CD4-positive, CD25-positive, alpha-beta regulatory T cell (primary cell): Measurements from ENCODE around the gene HMGCS2. TPM values are rescaled to one million over a fixed set of nuclear protein-coding genes. Genes with fewer than 3 reads are reported as not detected.
A peak's percentile ranks its signal among the peaks of the same experiment; 100 is the strongest.

Experiments
- ATAC-seq, 2 donors: fragments of 150-1000 bp; cut with Tn5 transposase; one replicate each; pipeline ENCODE4 v1.10.0; 2021; ENCODE audit warnings: low read depth in 2 of 2, moderate number of reproducible peaks in 2 of 2, moderate library complexity in 1 of 2
- DNase-seq, 3 donors: peaks; one replicate each; pipeline versions ENCODE4 v3.0.0 to v3.0.0-alpha.2; 2012 to 2022; ENCODE audit warnings: mixed read lengths in 1 of 3
- H3K27ac ChIP-seq: one replicate; pipeline ENCODE4 v1.7.0; 2013; ENCODE audit warnings: mild to moderate bottlenecking, low read length; ENCODE audit not compliant: insufficient read depth, poor library complexity, severe bottlenecking
- H3K27me3 ChIP-seq: one replicate; pipeline ENCODE4 v1.7.0; 2013; ENCODE audit warnings: low read length; ENCODE audit not compliant: control insufficient read depth, insufficient read depth
- H3K36me3 ChIP-seq: one replicate; pipeline ENCODE4 v1.7.0; 2013; ENCODE audit warnings: mild to moderate bottlenecking, low read length, moderate library complexity; ENCODE audit not compliant: control insufficient read depth, insufficient read depth
- H3K4me1 ChIP-seq: 2 replicates; pipeline ENCODE4 v1.7.0; 2013; ENCODE audit warnings: mild to moderate bottlenecking, low read length; ENCODE audit not compliant: insufficient read depth, control insufficient read depth, poor library complexity, severe bottlenecking
- H3K4me3 ChIP-seq: one replicate; pipeline ENCODE4 v1.7.0; 2013; ENCODE audit warnings: low read depth, mild to moderate bottlenecking, low read length, moderate library complexity
- H3K9me3 ChIP-seq, 2 experiments: 1 replicate in 1 of 2; 2 replicates in 1 of 2; pipeline ENCODE4 v1.7.0; 2013; ENCODE audit warnings: low read length in 2 of 2, mild to moderate bottlenecking in 1 of 2, moderate library complexity in 1 of 2; ENCODE audit not compliant: control insufficient read depth in 2 of 2
- H3K27ac Mint-ChIP-seq, 3 donors: one replicate each; pipeline ENCODE4 v1.8.0; 2020 to 2022; ENCODE audit warnings: mild to moderate bottlenecking in 3 of 3, mixed read lengths in 3 of 3, moderate library complexity in 2 of 3
- H3K27me3 Mint-ChIP-seq: one replicate; pipeline ENCODE4 v1.8.0; 2022; ENCODE audit warnings: mild to moderate bottlenecking, mixed read lengths
- H3K36me3 Mint-ChIP-seq: one replicate; pipeline ENCODE4 v1.8.0; 2020; ENCODE audit warnings: mixed read lengths
- H3K4me1 Mint-ChIP-seq, 4 donors: one replicate each; pipeline ENCODE4 v1.8.0; 2020 to 2022; ENCODE audit warnings: mixed read lengths in 4 of 4, mild to moderate bottlenecking in 1 of 4
- H3K4me3 Mint-ChIP-seq, 4 donors: one replicate each; pipeline ENCODE4 v1.8.0; 2020 to 2022; ENCODE audit warnings: mild to moderate bottlenecking in 4 of 4, mixed read lengths in 4 of 4, moderate library complexity in 3 of 4
- H3K9me3 Mint-ChIP-seq, 7 donors: one replicate each; pipeline ENCODE4 v1.8.0; 2020 to 2022; ENCODE audit warnings: mixed read lengths in 7 of 7, mild to moderate bottlenecking in 3 of 7, moderate library complexity in 2 of 7
- polyA plus RNA-seq, 4 donors: library from polyadenylated mRNA; unstranded; fragments of 300-500 nt; fragmentation: Illumina TruSeq; gene quantifications; one replicate each; pipeline ENCODE4 v1.2.3, GENCODE V29; 2021
- total RNA-seq: library from RNA; stranded (reverse); gene quantifications from one replicate; pipeline ENCODE4 v1.2.3, GENCODE V29; 2022

The HMGCS2 gene
- total and polyA plus RNA-seq, 5 donors from 2014 or later = not detected

DNA sequence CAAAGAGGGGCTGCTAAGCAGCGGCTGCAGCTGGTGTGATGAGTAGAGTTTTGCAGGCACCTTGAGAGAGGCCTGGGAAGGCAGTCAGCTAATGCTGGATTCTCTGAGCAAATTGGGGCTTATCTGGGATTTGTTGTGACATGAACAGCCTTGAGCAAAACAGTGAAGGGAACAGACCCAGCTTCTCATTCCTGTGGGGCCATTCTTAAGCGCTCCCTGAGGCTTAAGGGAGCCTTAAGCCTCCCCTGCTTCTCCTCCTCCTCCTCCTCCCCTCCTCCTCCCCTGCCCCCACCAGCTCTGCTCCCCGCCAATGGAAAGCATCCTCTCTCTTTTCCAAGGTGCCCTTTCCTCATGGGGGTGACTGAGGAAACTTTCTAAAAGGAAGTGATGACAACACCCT, 21.3 kb downstream of the HMGCS2 start:
- Mint-ChIP-seq H3K27me3 (peaks cover 15% of the 10 kb centered on the region), H3K36me3 (no peaks in the 10 kb centered on the region), H3K4me3 (no peak overlapping the region), H3K27ac (no peak overlapping the region), H3K4me1 (peaks cover 0 to 3% (median 0%) of the 10 kb centered on the region in 4 donors), H3K9me3 (peaks cover 0 to under 1% (median 0%) of the 10 kb centered on the region in 7 donors)
- Histone ChIP-seq H3K27ac (no peak overlapping the region), H3K4me3 (no peak overlapping the region), H3K36me3 (no peaks in the 10 kb centered on the region), H3K27me3 (no peaks in the 10 kb centered on the region), H3K9me3 (no peaks in the 10 kb centered on the region), H3K4me1 (no peaks in the 10 kb centered on the region)
- ATAC-seq (no peak), DNase-seq (no peak)

DNA sequence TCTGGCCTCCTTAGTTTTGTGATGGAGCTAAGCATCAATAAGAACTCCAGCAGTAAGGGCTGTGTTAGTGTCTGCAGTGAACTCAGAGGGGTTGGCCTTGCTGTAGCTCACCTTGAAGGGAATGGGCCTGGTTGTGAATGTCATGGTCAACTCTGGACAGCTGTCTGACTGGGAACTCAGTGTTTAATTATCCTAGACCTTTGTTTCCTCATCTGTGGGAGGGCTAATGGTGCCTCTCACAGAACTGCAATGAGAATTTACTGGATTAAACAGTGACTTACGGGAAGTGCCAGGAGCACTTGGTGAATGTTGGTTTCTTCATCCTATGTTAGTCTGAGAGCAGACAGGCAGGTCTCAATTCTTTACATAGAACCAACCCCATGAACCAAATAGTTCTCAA, 23.7 kb downstream of the HMGCS2 start:
- Histone ChIP-seq H3K9me3 (no peaks in the 10 kb centered on the region), H3K27me3 (no peaks in the 10 kb centered on the region), H3K4me1 (no peaks in the 10 kb centered on the region), H3K4me3 (no peak overlapping the region), H3K27ac (no peak overlapping the region), H3K36me3 (no peaks in the 10 kb centered on the region)
- no peak for ATAC-seq
- Mint-ChIP-seq H3K36me3 (no peaks in the 10 kb centered on the region), H3K27me3 (peaks cover 5% of the 10 kb centered on the region), H3K27ac (no peak overlapping the region), H3K9me3 (peaks cover 0 to 1% (median 0%) of the 10 kb centered on the region in 7 donors), H3K4me1 (peaks cover 0 to 3% (median 0%) of the 10 kb centered on the region in 4 donors), H3K4me3 (no peak overlapping the region)
- no peak for DNase-seq

DNA sequence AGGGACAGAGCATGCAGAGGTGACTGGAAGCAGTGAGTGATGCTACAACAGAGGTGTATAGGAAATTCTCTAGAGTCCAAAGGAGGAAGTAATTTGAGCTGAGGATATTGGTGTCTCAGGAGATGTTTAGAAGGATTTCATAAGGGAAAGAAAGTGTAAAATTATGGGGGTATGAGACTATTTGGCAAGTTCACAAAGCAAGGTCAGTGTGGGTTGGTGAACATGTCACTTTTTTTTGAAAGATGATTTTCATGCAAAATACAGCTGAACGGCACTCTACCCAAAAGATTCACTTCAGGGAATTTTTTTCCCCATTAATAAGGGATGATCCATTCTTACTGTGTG, 24.1 kb downstream of the HMGCS2 start:
- no peak for DNase-seq
- H3K36me3 Mint-ChIP-seq = no peaks in the 10 kb centered on the region
- no peaks in the 10 kb centered on the region for H3K9me3 ChIP-seq
- H3K27me3 ChIP-seq = no peaks in the 10 kb centered on the region
- ATAC-seq = no peak
- no peak overlapping the region for H3K4me3 ChIP-seq
- H3K9me3 Mint-ChIP-seq = peaks cover 0 to 1% (median 0%) of the 10 kb centered on the region in 7 donors
- no peak overlapping the region for H3K27ac ChIP-seq
- H3K27me3 Mint-ChIP-seq = peaks cover 4% of the 10 kb centered on the region
- H3K4me1 Mint-ChIP-seq = peaks cover 0 to 3% (median 0%) of the 10 kb centered on the region in 4 donors
- H3K36me3 ChIP-seq = no peaks in the 10 kb centered on the region
- no peaks in the 10 kb centered on the region for H3K4me1 ChIP-seq
- H3K27ac Mint-ChIP-seq = no peak overlapping the region
- no peak overlapping the region for H3K4me3 Mint-ChIP-seq

DNA sequence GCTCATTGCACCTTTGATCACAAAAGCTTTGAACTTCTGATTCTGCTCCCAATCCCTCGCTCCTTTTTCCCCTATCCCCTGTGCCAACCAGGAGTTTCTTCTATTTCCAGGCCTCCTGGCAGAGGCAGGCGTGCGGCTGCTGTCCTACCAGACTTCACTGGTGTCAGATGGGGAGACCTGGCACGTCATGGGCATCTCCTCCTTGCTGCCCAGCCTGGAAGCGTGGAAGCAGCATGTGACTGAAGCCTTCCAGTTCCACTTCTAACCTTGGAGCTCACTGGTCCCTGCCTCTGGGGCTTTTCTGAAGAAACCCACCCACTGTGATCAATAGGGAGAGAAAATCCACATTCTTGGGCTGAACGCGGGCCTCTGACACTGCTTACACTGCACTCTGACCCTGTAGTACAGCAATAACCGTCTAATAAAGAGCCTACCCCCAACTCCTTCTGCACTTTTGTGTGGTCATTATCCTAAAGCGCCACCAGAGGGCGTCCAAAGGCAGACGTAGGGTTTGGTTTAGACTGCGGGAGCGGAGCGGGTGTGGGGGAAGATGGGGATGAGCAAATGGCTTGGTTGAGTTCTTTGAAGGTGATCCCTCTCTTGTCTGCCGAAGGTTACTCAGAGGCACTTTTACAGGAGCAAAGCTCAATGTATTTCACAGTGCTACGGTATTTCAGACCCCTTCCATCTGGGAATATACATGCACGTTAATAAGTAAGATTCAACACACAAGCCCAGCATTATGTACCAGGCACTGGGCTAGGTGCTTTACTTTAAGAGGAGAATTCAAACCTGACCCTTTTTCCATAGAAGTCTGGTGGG, 24.7 kb downstream of the HMGCS2 start:
- no peak overlapping the region for H3K4me3 Mint-ChIP-seq
- peaks cover 4% of the 10 kb centered on the region for H3K27me3 Mint-ChIP-seq
- peaks cover 0 to 1% (median 0%) of the 10 kb centered on the region in 7 donors for H3K9me3 Mint-ChIP-seq
- peaks cover 0 to 3% (median 0%) of the 10 kb centered on the region in 4 donors for H3K4me1 Mint-ChIP-seq
- ATAC-seq (no peak), DNase-seq (peak in 2 of 3 donors; percentile 10 to 64)
- H3K9me3 ChIP-seq = no peaks in the 10 kb centered on the region
- no peak overlapping the region for H3K27ac Mint-ChIP-seq
- H3K4me1 ChIP-seq = no peaks in the 10 kb centered on the region
- H3K4me3 ChIP-seq = no peak overlapping the region
- no peaks in the 10 kb centered on the region for H3K27me3 ChIP-seq
- H3K36me3 ChIP-seq = no peaks in the 10 kb centered on the region
- H3K36me3 Mint-ChIP-seq = no peaks in the 10 kb centered on the region
- H3K27ac ChIP-seq = no peak overlapping the region

DNA sequence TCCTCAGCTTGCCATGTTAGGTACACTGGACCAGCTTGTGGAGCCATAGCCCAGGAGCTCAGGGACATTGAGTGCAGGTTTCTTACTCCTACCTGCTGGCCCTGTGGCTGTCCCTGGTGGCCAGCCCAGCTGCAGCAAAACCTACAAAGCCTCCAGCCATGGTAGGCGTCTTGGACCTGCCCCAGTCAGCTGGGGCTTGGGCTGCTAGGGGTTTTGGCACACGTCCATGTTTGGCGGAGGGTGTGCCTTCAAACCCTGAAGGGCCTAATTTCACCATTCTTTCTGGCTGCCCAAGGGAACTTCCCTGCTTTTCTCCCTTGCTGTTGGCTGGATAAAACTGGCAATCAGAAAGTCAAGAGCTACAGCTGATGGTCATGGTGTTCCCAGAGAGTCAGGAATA, 25.4 kb downstream of the HMGCS2 start:
- no peaks in the 10 kb centered on the region for H3K4me1 ChIP-seq
- H3K27ac ChIP-seq = no peak overlapping the region
- H3K36me3 ChIP-seq = no peaks in the 10 kb centered on the region
- no peaks in the 10 kb centered on the region for H3K9me3 ChIP-seq
- no peaks in the 10 kb centered on the region for H3K27me3 ChIP-seq
- H3K4me3 ChIP-seq = no peak overlapping the region
- H3K27me3 Mint-ChIP-seq = peaks cover 4% of the 10 kb centered on the region
- H3K9me3 Mint-ChIP-seq = peaks cover 0 to 1% (median 0%) of the 10 kb centered on the region in 7 donors
- DNase-seq (no peak), ATAC-seq (no peak)
- no peaks in the 10 kb centered on the region for H3K36me3 Mint-ChIP-seq
- peaks cover 0 to 3% (median 0%) of the 10 kb centered on the region in 4 donors for H3K4me1 Mint-ChIP-seq
- no peak overlapping the region for H3K4me3 Mint-ChIP-seq
- no peak overlapping the region for H3K27ac Mint-ChIP-seq

DNA sequence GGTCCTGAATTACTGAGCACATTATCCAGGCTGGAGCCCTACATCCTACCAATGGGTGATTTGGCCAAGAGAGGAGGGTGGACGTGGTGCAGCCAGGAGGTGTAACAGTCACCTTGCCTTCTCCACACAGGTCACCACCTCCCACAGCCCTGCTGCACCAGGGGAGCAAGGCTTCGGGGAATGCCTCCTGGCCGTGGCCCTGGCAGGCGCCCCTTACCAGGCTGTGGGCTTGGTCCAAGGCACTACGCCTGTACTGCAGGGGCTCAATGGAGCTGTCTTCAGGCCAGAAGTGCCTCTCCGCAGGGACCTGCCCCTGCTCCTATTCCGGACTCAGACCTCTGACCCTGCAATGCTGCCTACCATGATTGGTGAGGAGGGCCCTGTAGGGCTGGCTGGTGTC, 26.0 kb downstream of the HMGCS2 start:
- Mint-ChIP-seq H3K27me3 (peaks cover 4% of the 10 kb centered on the region), H3K4me1 (peaks cover 0 to 3% (median 0%) of the 10 kb centered on the region in 4 donors), H3K27ac (no peak overlapping the region), H3K9me3 (peaks cover 0 to 1% (median 0%) of the 10 kb centered on the region in 7 donors), H3K4me3 (no peak overlapping the region), H3K36me3 (no peaks in the 10 kb centered on the region)
- Histone ChIP-seq H3K27ac (no peak overlapping the region), H3K9me3 (no peaks in the 10 kb centered on the region), H3K27me3 (no peaks in the 10 kb centered on the region), H3K4me1 (no peaks in the 10 kb centered on the region), H3K36me3 (no peaks in the 10 kb centered on the region), H3K4me3 (no peak overlapping the region)
- no peak for ATAC-seq
- DNase-seq = no peak

DNA sequence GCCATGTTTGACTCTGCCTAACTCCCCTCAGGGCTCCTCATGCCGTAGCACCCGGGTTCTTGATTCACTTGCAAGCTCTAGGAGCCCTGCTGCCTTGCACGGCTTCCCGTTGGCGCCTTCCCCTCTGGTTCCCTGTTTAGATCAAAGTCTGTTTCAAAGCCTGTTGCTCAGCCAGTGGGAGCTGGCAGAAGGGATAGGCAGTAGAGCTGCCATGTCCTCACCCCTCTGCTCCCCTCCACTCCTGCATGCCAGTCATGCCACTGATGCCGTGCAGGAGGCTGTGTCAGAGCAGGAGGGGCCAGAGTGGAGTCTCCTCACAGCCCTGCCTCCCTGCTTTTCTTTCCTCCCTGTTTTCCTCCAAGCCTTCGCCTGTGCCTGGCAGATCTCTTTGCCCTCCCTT, 26.5 kb downstream of the HMGCS2 start:
- H3K9me3 ChIP-seq = no peaks in the 10 kb centered on the region
- DNase-seq = no peak
- Mint-ChIP-seq H3K4me3 (no peak overlapping the region), H3K36me3 (no peaks in the 10 kb centered on the region), H3K27me3 (peaks cover 4% of the 10 kb centered on the region), H3K9me3 (peaks cover 0 to 1% (median 0%) of the 10 kb centered on the region in 7 donors), H3K4me1 (peaks cover 0 to 3% (median 0%) of the 10 kb centered on the region in 4 donors), H3K27ac (no peak overlapping the region)
- H3K27me3 ChIP-seq = no peaks in the 10 kb centered on the region
- no peak overlapping the region for H3K27ac ChIP-seq
- H3K4me3 ChIP-seq = no peak overlapping the region
- ATAC-seq = no peak
- H3K4me1 ChIP-seq = no peaks in the 10 kb centered on the region
- H3K36me3 ChIP-seq = no peaks in the 10 kb centered on the region
